Activated CD8-positive, alpha-beta T cell treated with anti-CD3 and anti-CD28 coated beads for 36 hours (primary cell): ENCODE results near the gene RABAC1. TPM values are rescaled to one million over a fixed set of nuclear protein-coding genes. Genes with fewer than 3 reads are reported as not detected.

Experiments used
- ATAC-seq: fragments of 200-7000 bp; cut with Tn5 transposase; one replicate; pipeline ENCODE4 v1.10.0; 2021; ENCODE audit warnings: mild to moderate bottlenecking, moderate library complexity
- CTCF ChIA-PET: fragments of 350-600 bp; sonication (Branson Sonifier 250); formaldehyde crosslinking; loops from one replicate; lab custom pipeline; 2021; ENCODE audit warnings: antibody characterized with exemption; lab: Charles Lee
- POLR2A ChIA-PET: fragments of 350-600 bp; sonication (Branson Sonifier 250); formaldehyde crosslinking; loops from one replicate; lab custom pipeline; 2021; ENCODE audit warnings: antibody characterized with exemption; lab: Charles Lee
- DNase-seq: peaks from one replicate; pipeline ENCODE4 v3.0.0-alpha.2; 2020
- H3K27ac Mint-ChIP-seq: one replicate; pipeline ENCODE4 v1.8.0; 2021; ENCODE audit warnings: mild to moderate bottlenecking, mixed read lengths
- H3K27me3 Mint-ChIP-seq: one replicate; pipeline ENCODE4 v1.8.0; 2021; ENCODE audit warnings: mixed read lengths
- H3K36me3 Mint-ChIP-seq: one replicate; pipeline ENCODE4 v1.8.0; 2021; ENCODE audit warnings: low read depth, mixed read lengths
- H3K4me1 Mint-ChIP-seq: one replicate; pipeline ENCODE4 v1.8.0; 2021; ENCODE audit warnings: low read depth, mixed read lengths
- H3K4me3 Mint-ChIP-seq: one replicate; pipeline ENCODE4 v1.8.0; 2021; ENCODE audit warnings: mild to moderate bottlenecking, moderate library complexity, mixed read lengths
- H3K9me3 Mint-ChIP-seq: one replicate; pipeline ENCODE4 v1.8.0; 2021; ENCODE audit warnings: mixed read lengths
- CTCF ChIP-seq: fragments of 200-600 bp; IDR thresholded peaks from one replicate; pipeline ENCODE4 v1.8.0; 2022; ENCODE audit warnings: antibody characterized with exemption, mild to moderate bottlenecking
- intact Hi-C: fragments of 100-400 bp; cut with micrococcal nuclease; formaldehyde crosslinking; loops from one replicate; pipeline ENCODE4 v1.10.0; 2022
- total RNA-seq, 2 experiments: library from RNA; stranded (reverse); gene quantifications; one replicate each; pipeline ENCODE4 v1.2.3, GENCODE V29; 2021

The RABAC1 gene
- 10 to 100 TPM; 49.6 to 52.4 TPM for total RNA-seq

- no peaks in the 10 kb centered on the region for H3K9me3 Mint-ChIP-seq
- H3K27ac Mint-ChIP-seq, result peak within 1 kb of the TSS; percentile 84
- H3K4me1 Mint-ChIP-seq, result peaks cover 16% of the 10 kb centered on the region
- ChIA-PET POLR2A (interaction anchor here (0.9 to 3.9 kb wide), 13 partner anchors 12 to 121 kb away, joined by 3 to 37 read pairs (median 7); partner anchors contain the start of genes ARHGEF1 and RPS19), CTCF (interaction anchor here (0.8 to 4.6 kb wide), 7 partner anchors 16 to 165 kb away, joined by 3 to 33 read pairs (median 10); partner anchors contain the start of genes ERFL and RPS19)
- peaks cover 1% of the 10 kb centered on the region for H3K36me3 Mint-ChIP-seq
- DNase-seq (peak; percentile 94), ATAC-seq (peak; percentile 89)
- peak; percentile 55 for TF ChIP-seq CTCF
- no peaks in the 10 kb centered on the region for H3K27me3 Mint-ChIP-seq
- intact Hi-C loops, result no loop called here
- H3K4me3 Mint-ChIP-seq, result peak within 1 kb of the TSS; percentile 82
Measured at GRCh38 chr19:41959056-41960053, at the start of gene RABAC1. RABAC1 (minus strand) TSS chr19:41959321; CDS start chr19:41959292, 29 bp downstream.

- DNase-seq (no peak), ATAC-seq (no peak)
- H3K4me3 Mint-ChIP-seq, result no peak overlapping the region
- peaks cover 9% of the 10 kb centered on the region for H3K27me3 Mint-ChIP-seq
- CTCF ChIA-PET, result no interaction called here
- intact Hi-C loops, result no loop called here
- H3K36me3 Mint-ChIP-seq, result no peaks in the 10 kb centered on the region
- peaks cover 4% of the 10 kb centered on the region for H3K4me1 Mint-ChIP-seq
- POLR2A ChIA-PET, result no interaction called here
- TF ChIP-seq CTCF, result no peak
- H3K9me3 Mint-ChIP-seq, result no peaks in the 10 kb centered on the region
- H3K27ac Mint-ChIP-seq, result no peak overlapping the region
Measured at GRCh38 chr19:42006569-42006968, 47.4 kb upstream of the RABAC1 start.

- Mint-ChIP-seq H3K9me3 (no peaks in the 10 kb centered on the region), H3K4me1 (peaks cover 4% of the 10 kb centered on the region), H3K27me3 (peaks cover 13% of the 10 kb centered on the region), H3K4me3 (no peak overlapping the region), H3K27ac (no peak overlapping the region), H3K36me3 (no peaks in the 10 kb centered on the region)
- DNase-seq (no peak), ATAC-seq (no peak)
- intact Hi-C loops, result no loop called here
- CTCF ChIA-PET, result no interaction called here
- POLR2A ChIA-PET, result interaction anchor here (0.6 kb wide), 1 partner anchor 12 kb away, joined by 3 read pairs; no protein-coding TSS in a partner anchor
- no peak for TF ChIP-seq CTCF
Measured at GRCh38 chr19:42005504-42005903, 46.4 kb upstream of the RABAC1 start.

- no peak for DNase-seq
- ChIA-PET CTCF (interaction anchor here (1.8 kb wide), 1 partner anchor 31 kb away, joined by 7 read pairs; no protein-coding TSS in a partner anchor), POLR2A (interaction anchor here (0.6 kb wide), 1 partner anchor 39 kb away, joined by 3 read pairs; no protein-coding TSS in a partner anchor)
- Mint-ChIP-seq H3K9me3 (no peaks in the 10 kb centered on the region), H3K4me3 (no peak overlapping the region), H3K27me3 (peaks cover 25% of the 10 kb centered on the region), H3K27ac (no peak overlapping the region), H3K36me3 (no peaks in the 10 kb centered on the region), H3K4me1 (peaks cover 3% of the 10 kb centered on the region)
- intact Hi-C loops, result no loop called here
- no peak for TF ChIP-seq CTCF
- ATAC-seq, result no peak
Measured at GRCh38 chr19:42003506-42004294, 44.6 kb upstream of the RABAC1 start.
